Measurements from ENCODE around the gene C1QTNF7. TPM values are rescaled to one million over a fixed set of nuclear protein-coding genes. Genes with fewer than 3 reads are reported as not detected.

Gene C1QTNF7
- total and polyA plus RNA-seq, 11 donors, result 0.21 to 4.3 (median 0.94) TPM

DNA sequence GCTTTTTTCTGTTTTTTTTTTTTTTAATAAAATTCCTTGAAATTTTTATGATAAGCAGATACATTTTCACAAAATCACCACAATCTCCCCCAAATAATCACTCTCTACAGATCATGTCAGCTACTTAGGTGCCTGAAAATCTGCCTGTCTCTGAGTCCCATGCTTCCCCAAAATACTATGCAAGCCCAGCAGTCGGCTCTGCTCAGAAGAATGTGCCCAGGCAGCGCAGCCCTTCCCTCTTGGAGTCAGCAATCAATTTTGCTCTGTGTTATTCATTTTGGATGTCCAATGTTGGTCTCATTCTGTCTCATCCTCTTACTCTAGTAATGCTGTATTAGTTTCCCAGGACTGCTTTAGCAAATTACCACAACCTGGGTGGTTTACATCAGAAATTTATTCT is 24.9 kb upstream of the C1QTNF7 start:
- peak in 1 of 5 donors; percentile 44 for DNase-seq
- no peak overlapping the region for H3K27ac ChIP-seq
- WGBS, 4 donors, result 76 to 82% (median 81%) methylated on average over 2 of the region's 2 CpGs

GRCh38 chr4:15405018-15405417 is 22.8 kb upstream of the C1QTNF7 start:
- peak in 1 of 4 donors; percentile 15 for ATAC-seq
- Histone ChIP-seq H3K27me3 (no peaks in the 10 kb centered on the region), H3K4me3 (no peak overlapping the region), H3K27ac (no peak overlapping the region), H3K4me1 (peaks cover 0 to 45% (median 14%) of the 10 kb centered on the region in 12 donors), H3K36me3 (no peaks in the 10 kb centered on the region), H3K9me3 (no peaks in the 10 kb centered on the region)
- intact Hi-C loops (cut with DNase I), result loop anchor here in 1 of 10 donors (10.0 kb wide), 1 partner anchor 50 kb away; no protein-coding TSS in a partner anchor
- DNase-seq, result peak in 1 of 5 donors; percentile 26
- WGBS, 4 donors, result 33 to 57% (median 42%) methylated on average over 4 of the region's 4 CpGs
- TF ChIP-seq POLR2A (IDR thresholded peaks at IDR 0.05), result no peak
- TF ChIP-seq, protein P1, sequence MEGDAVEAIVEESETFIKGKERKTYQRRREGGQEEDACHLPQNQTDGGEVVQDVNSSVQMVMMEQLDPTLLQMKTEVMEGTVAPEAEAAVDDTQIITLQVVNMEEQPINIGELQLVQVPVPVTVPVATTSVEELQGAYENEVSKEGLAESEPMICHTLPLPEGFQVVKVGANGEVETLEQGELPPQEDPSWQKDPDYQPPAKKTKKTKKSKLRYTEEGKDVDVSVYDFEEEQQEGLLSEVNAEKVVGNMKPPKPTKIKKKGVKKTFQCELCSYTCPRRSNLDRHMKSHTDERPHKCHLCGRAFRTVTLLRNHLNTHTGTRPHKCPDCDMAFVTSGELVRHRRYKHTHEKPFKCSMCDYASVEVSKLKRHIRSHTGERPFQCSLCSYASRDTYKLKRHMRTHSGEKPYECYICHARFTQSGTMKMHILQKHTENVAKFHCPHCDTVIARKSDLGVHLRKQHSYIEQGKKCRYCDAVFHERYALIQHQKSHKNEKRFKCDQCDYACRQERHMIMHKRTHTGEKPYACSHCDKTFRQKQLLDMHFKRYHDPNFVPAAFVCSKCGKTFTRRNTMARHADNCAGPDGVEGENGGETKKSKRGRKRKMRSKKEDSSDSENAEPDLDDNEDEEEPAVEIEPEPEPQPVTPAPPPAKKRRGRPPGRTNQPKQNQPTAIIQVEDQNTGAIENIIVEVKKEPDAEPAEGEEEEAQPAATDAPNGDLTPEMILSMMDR (IDR thresholded peaks at IDR 0.05), result no peak

More for the DNA sequence above, 24.9 kb upstream of the C1QTNF7 start:
- ATAC-seq, result no peak
- Histone ChIP-seq H3K9me3 (no peaks in the 10 kb centered on the region), H3K4me3 (no peak overlapping the region), H3K36me3 (no peaks in the 10 kb centered on the region), H3K4me1 (peaks cover 0 to 52% (median 19%) of the 10 kb centered on the region in 12 donors), H3K27me3 (no peaks in the 10 kb centered on the region)
- intact Hi-C loops (cut with DNase I), result loop anchor here in 2 of 10 donors (5.0 to 10.0 kb wide), 2 partner anchors 52 to 54 kb away; no protein-coding TSS in a partner anchor
- TF ChIP-seq, protein P1 (IDR thresholded peaks at IDR 0.05), result no peak
- no peak for TF ChIP-seq POLR2A (IDR thresholded peaks at IDR 0.05)

GRCh38 chr4:15410750-15411149 is 17.1 kb upstream of the C1QTNF7 start:
- TF ChIP-seq POLR2A (IDR thresholded peaks at IDR 0.05), result no peak
- TF ChIP-seq, protein P1 (IDR thresholded peaks at IDR 0.05), result no peak
- H3K4me3 ChIP-seq, result no peak overlapping the region
- H3K27ac ChIP-seq, result peak overlapping the region in 3 of 12 donors; percentile 8 to 24 (median 21)
- intact Hi-C loops (cut with DNase I), result loop anchor here in 1 of 10 donors (5.0 to 10.0 kb wide), 2 partner anchors 42 to 406 kb away; partner anchors contain the start of gene CPEB2
- H3K36me3 ChIP-seq, result no peaks in the 10 kb centered on the region
- no peaks in the 10 kb centered on the region for H3K9me3 ChIP-seq
- H3K27me3 ChIP-seq, result no peaks in the 10 kb centered on the region
- H3K4me1 ChIP-seq, result peaks cover 0 to 44% (median 14%) of the 10 kb centered on the region in 12 donors
- DNase-seq, result no peak
- WGBS, 4 donors, result 33 to 44% (median 41%) methylated on average over 6 of the region's 6 CpGs
- ATAC-seq, result no peak

DNA sequence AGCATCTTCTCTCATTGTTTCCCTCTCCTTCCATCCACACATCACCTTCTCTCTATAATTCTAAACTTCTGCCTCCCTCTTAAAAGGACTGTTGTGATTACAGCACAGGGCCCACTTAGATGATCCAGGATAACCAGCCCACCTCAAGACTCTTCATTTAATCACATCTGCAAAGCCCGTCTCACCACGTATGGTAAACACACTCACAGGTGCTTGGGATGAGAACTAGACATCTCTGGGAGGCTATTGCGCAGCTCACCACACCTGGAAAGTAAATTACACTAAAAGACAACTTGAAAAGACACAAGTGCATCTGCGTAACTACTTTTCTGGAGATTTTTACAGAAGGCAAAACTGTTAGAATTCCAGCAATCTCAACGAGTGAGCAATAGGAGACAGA is 15.4 kb upstream of the C1QTNF7 start:
- 91 to 98% (median 95%) methylated on average over 5 of the region's 5 CpGs for WGBS, 4 donors
- H3K4me3 ChIP-seq, result no peak overlapping the region
- no peaks in the 10 kb centered on the region for H3K36me3 ChIP-seq
- intact Hi-C loops (cut with DNase I), result loop anchor here in 1 of 10 donors (5.0 to 10.0 kb wide), 2 partner anchors 40 to 408 kb away; partner anchors contain the start of gene CPEB2
- no peak overlapping the region for H3K27ac ChIP-seq
- H3K9me3 ChIP-seq, result no peaks in the 10 kb centered on the region
- peaks cover 0 to 47% (median 14%) of the 10 kb centered on the region in 12 donors for H3K4me1 ChIP-seq
- no peaks in the 10 kb centered on the region for H3K27me3 ChIP-seq
- DNase-seq (no peak), ATAC-seq (no peak)
- TF ChIP-seq POLR2A (IDR thresholded peaks at IDR 0.05), result no peak
- TF ChIP-seq, protein P1 (IDR thresholded peaks at IDR 0.05), result no peak
